ENCODE results near the gene FAM180B. TPM values are rescaled to one million over a fixed set of nuclear protein-coding genes. Genes with fewer than 3 reads are reported as not detected.

Gene FAM180B
- total RNA-seq, 1 experiment from 2014 or later = 0.28 TPM

DNA sequence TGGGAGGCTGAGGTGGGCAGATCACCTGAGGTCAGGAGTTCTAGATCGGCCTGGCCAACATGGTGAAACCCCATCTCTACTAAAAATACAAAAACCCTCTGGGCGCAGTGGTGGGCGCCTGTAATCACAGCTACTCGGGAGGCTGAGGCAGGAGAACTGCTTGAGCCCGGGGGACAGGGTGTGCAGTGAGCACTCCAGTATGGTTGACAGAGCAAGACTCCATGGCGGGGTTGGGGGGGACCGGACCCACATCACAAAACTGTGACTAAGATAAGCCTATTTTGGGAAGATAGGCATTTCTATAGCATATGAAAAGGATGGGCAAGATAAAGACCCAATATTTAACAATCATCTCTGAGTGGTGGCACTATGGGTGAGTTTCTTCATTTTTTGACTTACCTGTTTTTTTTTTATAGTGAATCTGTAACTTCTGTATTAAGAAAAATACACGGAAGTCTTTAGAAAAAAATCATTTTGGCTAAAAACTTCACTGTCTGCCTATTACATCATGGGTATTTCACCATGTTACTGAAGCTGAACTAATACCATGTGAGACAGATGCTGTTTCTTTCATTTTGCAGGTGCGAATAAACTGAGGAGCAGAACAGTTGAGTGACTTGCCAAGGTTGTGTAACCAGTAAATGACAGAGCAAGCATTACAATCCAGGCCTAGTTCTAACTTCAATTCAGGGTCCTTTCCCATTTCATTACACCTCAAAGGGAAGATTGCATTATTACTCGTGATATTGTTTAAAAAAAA lies 36.0 kb upstream of the FAM180B start:
- H3K4me3 Mint-ChIP-seq = no peak overlapping the region; the same call in 1 of the 2 replicates
- peak overlapping the region; percentile 76 for H3K27ac Mint-ChIP-seq
- peaks cover 18% of the 10 kb centered on the region for H3K36me3 Mint-ChIP-seq
- CTCF ChIA-PET = interaction anchor here (1.0 to 1.7 kb wide), 2 partner anchors 18 to 35 kb away, joined by 3 to 9 read pairs; no protein-coding TSS in a partner anchor
- peaks cover 38% of the 10 kb centered on the region for H3K4me1 Mint-ChIP-seq
- POLR2A ChIA-PET = no interaction called here
- H3K9me3 Mint-ChIP-seq = no peaks in the 10 kb centered on the region
- no peak for DNase-seq (ENCODE audit: low spot score)
- H3K27me3 Mint-ChIP-seq (ENCODE audit: low read depth) = no peaks in the 10 kb centered on the region
- TF ChIP-seq SMAD4 (CRISPR knock-in tag; IDR thresholded peaks at IDR 0.05) = no peak
- TF ChIP-seq TEAD4 (CRISPR knock-in tag; IDR thresholded peaks at IDR 0.05) = no peak
- no peak for TF ChIP-seq CBFB (CRISPR knock-in tag; IDR thresholded peaks at IDR 0.05; ENCODE audit: low read depth)
- TF ChIP-seq ZNF317 (CRISPR knock-in tag; IDR thresholded peaks at IDR 0.05; ENCODE audit: borderline replicate concordance, low read depth) = no peak
- TF ChIP-seq, protein P1, sequence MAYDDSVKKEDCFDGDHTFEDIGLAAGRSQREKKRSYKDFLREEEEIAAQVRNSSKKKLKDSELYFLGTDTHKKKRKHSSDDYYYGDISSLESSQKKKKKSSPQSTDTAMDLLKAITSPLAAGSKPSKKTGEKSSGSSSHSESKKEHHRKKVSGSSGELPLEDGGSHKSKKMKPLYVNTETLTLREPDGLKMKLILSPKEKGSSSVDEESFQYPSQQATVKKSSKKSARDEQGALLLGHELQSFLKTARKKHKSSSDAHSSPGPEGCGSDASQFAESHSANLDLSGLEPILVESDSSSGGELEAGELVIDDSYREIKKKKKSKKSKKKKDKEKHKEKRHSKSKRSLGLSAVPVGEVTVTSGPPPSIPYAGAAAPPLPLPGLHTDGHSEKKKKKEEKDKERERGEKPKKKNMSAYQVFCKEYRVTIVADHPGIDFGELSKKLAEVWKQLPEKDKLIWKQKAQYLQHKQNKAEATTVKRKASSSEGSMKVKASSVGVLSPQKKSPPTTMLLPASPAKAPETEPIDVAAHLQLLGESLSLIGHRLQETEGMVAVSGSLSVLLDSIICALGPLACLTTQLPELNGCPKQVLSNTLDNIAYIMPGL (CRISPR knock-in tag; IDR thresholded peaks at IDR 0.05) = no peak
- TF ChIP-seq ZNF232 (CRISPR knock-in tag; IDR thresholded peaks at IDR 0.05) = no peak
- TF ChIP-seq, protein P2, sequence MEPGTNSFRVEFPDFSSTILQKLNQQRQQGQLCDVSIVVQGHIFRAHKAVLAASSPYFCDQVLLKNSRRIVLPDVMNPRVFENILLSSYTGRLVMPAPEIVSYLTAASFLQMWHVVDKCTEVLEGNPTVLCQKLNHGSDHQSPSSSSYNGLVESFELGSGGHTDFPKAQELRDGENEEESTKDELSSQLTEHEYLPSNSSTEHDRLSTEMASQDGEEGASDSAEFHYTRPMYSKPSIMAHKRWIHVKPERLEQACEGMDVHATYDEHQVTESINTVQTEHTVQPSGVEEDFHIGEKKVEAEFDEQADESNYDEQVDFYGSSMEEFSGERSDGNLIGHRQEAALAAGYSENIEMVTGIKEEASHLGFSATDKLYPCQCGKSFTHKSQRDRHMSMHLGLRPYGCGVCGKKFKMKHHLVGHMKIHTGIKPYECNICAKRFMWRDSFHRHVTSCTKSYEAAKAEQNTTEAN (CRISPR knock-in tag; IDR thresholded peaks at IDR 0.05) = no peak
- TF ChIP-seq, protein P3, sequence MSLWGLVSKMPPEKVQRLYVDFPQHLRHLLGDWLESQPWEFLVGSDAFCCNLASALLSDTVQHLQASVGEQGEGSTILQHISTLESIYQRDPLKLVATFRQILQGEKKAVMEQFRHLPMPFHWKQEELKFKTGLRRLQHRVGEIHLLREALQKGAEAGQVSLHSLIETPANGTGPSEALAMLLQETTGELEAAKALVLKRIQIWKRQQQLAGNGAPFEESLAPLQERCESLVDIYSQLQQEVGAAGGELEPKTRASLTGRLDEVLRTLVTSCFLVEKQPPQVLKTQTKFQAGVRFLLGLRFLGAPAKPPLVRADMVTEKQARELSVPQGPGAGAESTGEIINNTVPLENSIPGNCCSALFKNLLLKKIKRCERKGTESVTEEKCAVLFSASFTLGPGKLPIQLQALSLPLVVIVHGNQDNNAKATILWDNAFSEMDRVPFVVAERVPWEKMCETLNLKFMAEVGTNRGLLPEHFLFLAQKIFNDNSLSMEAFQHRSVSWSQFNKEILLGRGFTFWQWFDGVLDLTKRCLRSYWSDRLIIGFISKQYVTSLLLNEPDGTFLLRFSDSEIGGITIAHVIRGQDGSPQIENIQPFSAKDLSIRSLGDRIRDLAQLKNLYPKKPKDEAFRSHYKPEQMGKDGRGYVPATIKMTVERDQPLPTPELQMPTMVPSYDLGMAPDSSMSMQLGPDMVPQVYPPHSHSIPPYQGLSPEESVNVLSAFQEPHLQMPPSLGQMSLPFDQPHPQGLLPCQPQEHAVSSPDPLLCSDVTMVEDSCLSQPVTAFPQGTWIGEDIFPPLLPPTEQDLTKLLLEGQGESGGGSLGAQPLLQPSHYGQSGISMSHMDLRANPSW (CRISPR knock-in tag; conservative IDR thresholded peaks at IDR 0.05; ENCODE audit: low read depth) = no peak
- TF ChIP-seq NFE2L1 (CRISPR knock-in tag; IDR thresholded peaks at IDR 0.05) = no peak
- TF ChIP-seq SOX15 (CRISPR knock-in tag; IDR thresholded peaks at IDR 0.05) = no peak
- TF ChIP-seq EMX1 (CRISPR knock-in tag; IDR thresholded peaks at IDR 0.05) = no peak
- TF ChIP-seq ZNF263 (CRISPR knock-in tag; IDR thresholded peaks at IDR 0.05; ENCODE audit: low read depth) = no peak
- TF ChIP-seq FOXP1 (CRISPR knock-in tag; IDR thresholded peaks at IDR 0.05; ENCODE audit: borderline replicate concordance) = no peak
- TF ChIP-seq, protein P4, sequence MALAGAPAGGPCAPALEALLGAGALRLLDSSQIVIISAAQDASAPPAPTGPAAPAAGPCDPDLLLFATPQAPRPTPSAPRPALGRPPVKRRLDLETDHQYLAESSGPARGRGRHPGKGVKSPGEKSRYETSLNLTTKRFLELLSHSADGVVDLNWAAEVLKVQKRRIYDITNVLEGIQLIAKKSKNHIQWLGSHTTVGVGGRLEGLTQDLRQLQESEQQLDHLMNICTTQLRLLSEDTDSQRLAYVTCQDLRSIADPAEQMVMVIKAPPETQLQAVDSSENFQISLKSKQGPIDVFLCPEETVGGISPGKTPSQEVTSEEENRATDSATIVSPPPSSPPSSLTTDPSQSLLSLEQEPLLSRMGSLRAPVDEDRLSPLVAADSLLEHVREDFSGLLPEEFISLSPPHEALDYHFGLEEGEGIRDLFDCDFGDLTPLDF (CRISPR knock-in tag; IDR thresholded peaks at IDR 0.05) = no peak
- TF ChIP-seq FOXJ3 (CRISPR knock-in tag; IDR thresholded peaks at IDR 0.05; ENCODE audit: borderline replicate concordance) = no peak
- ATAC-seq = no peak

DNA sequence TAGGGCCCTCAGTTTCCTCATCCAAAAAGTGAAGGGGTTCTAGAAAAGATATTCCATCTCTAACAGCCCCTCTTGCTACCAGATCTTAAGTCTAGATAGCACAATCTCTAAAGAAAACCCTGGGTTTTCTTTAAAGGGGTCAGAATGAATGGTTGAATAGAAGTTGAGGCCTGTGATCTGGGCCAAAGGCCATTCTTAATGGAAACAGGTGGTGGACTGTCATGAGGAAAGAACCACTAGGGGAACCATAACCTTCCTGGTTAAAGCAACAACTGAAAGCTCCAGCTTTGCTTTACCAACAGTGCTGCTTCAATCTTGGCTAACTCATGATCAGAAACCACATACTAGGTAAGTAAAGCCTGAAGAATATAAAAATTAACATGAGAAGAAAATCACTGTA lies 35.4 kb upstream of the FAM180B start:
- Mint-ChIP-seq H3K27ac (peak overlapping the region; percentile 89), H3K9me3 (no peaks in the 10 kb centered on the region), H3K36me3 (peaks cover 18% of the 10 kb centered on the region), H3K27me3 (ENCODE audit: low read depth) (no peaks in the 10 kb centered on the region), H3K4me1 (peaks cover 38% of the 10 kb centered on the region), H3K4me3 (peak overlapping the region; percentile 95)
- DNase-seq (ENCODE audit: low spot score) = no peak
- ChIA-PET CTCF (interaction anchor here (0.6 to 1.7 kb wide), 10 partner anchors 9 to 108 kb away, joined by 3 to 9 read pairs (median 3); no protein-coding TSS in a partner anchor), POLR2A (interaction anchor here (0.7 kb wide), 1 partner anchor 300 kb away, joined by 3 read pairs; no protein-coding TSS in a partner anchor)
- ATAC-seq = no peak
- TF ChIP-seq, protein P5, sequence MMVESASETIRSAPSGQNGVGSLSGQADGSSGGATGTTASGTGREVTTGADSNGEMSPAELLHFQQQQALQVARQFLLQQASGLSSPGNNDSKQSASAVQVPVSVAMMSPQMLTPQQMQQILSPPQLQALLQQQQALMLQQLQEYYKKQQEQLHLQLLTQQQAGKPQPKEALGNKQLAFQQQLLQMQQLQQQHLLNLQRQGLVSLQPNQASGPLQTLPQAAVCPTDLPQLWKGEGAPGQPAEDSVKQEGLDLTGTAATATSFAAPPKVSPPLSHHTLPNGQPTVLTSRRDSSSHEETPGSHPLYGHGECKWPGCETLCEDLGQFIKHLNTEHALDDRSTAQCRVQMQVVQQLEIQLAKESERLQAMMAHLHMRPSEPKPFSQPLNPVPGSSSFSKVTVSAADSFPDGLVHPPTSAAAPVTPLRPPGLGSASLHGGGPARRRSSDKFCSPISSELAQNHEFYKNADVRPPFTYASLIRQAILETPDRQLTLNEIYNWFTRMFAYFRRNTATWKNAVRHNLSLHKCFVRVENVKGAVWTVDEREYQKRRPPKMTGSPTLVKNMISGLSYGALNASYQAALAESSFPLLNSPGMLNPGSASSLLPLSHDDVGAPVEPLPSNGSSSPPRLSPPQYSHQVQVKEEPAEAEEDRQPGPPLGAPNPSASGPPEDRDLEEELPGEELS (CRISPR knock-in tag; IDR thresholded peaks at IDR 0.05) = no peak
- TF ChIP-seq, protein P6, sequence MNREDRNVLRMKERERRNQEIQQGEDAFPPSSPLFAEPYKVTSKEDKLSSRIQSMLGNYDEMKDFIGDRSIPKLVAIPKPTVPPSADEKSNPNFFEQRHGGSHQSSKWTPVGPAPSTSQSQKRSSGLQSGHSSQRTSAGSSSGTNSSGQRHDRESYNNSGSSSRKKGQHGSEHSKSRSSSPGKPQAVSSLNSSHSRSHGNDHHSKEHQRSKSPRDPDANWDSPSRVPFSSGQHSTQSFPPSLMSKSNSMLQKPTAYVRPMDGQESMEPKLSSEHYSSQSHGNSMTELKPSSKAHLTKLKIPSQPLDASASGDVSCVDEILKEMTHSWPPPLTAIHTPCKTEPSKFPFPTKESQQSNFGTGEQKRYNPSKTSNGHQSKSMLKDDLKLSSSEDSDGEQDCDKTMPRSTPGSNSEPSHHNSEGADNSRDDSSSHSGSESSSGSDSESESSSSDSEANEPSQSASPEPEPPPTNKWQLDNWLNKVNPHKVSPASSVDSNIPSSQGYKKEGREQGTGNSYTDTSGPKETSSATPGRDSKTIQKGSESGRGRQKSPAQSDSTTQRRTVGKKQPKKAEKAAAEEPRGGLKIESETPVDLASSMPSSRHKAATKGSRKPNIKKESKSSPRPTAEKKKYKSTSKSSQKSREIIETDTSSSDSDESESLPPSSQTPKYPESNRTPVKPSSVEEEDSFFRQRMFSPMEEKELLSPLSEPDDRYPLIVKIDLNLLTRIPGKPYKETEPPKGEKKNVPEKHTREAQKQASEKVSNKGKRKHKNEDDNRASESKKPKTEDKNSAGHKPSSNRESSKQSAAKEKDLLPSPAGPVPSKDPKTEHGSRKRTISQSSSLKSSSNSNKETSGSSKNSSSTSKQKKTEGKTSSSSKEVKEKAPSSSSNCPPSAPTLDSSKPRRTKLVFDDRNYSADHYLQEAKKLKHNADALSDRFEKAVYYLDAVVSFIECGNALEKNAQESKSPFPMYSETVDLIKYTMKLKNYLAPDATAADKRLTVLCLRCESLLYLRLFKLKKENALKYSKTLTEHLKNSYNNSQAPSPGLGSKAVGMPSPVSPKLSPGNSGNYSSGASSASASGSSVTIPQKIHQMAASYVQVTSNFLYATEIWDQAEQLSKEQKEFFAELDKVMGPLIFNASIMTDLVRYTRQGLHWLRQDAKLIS (CRISPR knock-in tag; IDR thresholded peaks at IDR 0.05; ENCODE audit: borderline replicate concordance) = no peak

Data from WTC11 (cell line).